ENCODE measurements around the gene CPNE4.

DNA sequence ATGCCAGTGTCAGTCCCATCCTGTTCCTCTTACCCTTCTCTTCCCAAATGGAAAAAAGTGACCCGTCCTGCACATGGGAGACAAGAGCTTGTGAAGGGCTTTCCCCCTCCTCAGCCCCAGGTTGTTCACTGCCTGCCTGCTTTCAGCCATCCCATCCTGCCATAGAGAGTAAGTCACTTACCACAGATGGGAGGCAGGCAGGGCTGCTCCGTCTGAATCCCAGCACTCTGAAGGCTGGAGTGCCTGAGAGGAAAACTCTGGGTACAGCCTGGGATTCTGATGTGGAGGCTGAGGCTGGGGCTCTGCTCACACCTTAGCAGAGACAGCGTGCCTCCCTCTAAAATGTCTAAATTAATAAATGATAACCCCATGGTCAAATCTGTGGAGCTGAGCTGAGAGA lies 14.8 kb downstream of the CPNE4 start:
- TF ChIP-seq, protein P1, sequence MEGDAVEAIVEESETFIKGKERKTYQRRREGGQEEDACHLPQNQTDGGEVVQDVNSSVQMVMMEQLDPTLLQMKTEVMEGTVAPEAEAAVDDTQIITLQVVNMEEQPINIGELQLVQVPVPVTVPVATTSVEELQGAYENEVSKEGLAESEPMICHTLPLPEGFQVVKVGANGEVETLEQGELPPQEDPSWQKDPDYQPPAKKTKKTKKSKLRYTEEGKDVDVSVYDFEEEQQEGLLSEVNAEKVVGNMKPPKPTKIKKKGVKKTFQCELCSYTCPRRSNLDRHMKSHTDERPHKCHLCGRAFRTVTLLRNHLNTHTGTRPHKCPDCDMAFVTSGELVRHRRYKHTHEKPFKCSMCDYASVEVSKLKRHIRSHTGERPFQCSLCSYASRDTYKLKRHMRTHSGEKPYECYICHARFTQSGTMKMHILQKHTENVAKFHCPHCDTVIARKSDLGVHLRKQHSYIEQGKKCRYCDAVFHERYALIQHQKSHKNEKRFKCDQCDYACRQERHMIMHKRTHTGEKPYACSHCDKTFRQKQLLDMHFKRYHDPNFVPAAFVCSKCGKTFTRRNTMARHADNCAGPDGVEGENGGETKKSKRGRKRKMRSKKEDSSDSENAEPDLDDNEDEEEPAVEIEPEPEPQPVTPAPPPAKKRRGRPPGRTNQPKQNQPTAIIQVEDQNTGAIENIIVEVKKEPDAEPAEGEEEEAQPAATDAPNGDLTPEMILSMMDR (conservative IDR thresholded peaks at IDR 0.05) = no peak
- TF ChIP-seq ZFX (IDR thresholded peaks at IDR 0.05) = no peak
